HG03558 (cell line): Measurements from ENCODE around the gene IRS2.

ENCODE experiments used
- ATAC-seq: cut with Tn5 transposase; IDR thresholded peaks from one replicate; pipeline ENCODE4 v1.9.1; 2021; ENCODE audit warnings: moderate number of reproducible peaks; ENCODE audit not compliant: unreplicated experiment; ENCODE audit errors: extremely low read depth

Gene IRS2

GRCh38 chr13:109715902-109716301 lies 70.5 kb downstream of the IRS2 start:
- ATAC-seq = no peak

- no peak for ATAC-seq
Measured at GRCh38 chr13:109713681-109714080, 72.7 kb downstream of the IRS2 start.

- no peak for ATAC-seq
Measured at GRCh38 chr13:109712124-109712722, 74.2 kb downstream of the IRS2 start.

GRCh38 chr13:109707742-109708617 lies 78.4 kb downstream of the IRS2 start:
- no peak for ATAC-seq

- ATAC-seq = no peak
Measured at GRCh38 chr13:109707044-109707741, 79.2 kb downstream of the IRS2 start.

GRCh38 chr13:109706015-109706715 lies 80.2 kb downstream of the IRS2 start:
- ATAC-seq = no peak

- no peak for ATAC-seq
Measured at GRCh38 chr13:109704771-109705635, 81.4 kb downstream of the IRS2 start.

- no peak for ATAC-seq
Measured at GRCh38 chr13:109703250-109703649, 83.1 kb downstream of the IRS2 start.
